Right ventricle myocardium superior (tissue), 1 donor: ENCODE measurements around the gene FBXO31. TPM values are rescaled to one million over a fixed set of nuclear protein-coding genes. Genes with fewer than 3 reads are reported as not detected.
A peak's percentile ranks its signal among the peaks of the same experiment; 100 is the strongest.

Experiments used
- ATAC-seq: fragments of 200-7000 bp; cut with Tn5 transposase; one replicate; pipeline ENCODE4 v1.9.1; 2020; ENCODE audit warnings: mild to moderate bottlenecking; ENCODE audit not compliant: poor library complexity
- DNase-seq: peaks from one replicate; pipeline ENCODE4 v3.0.0-alpha.2; 2020
- intact Hi-C: fragments of 100-400 bp; cut with DNase I; formaldehyde crosslinking; loops from one replicate; pipeline ENCODE4 v1.11.2; 2022
- total RNA-seq: library from RNA; stranded (reverse); fragmentation: NEBNext Ultra II Directional; extraction: Animal tissue kit (Norgen Biotek cat#: 25700); gene quantifications from one replicate; pipeline ENCODE4 v1.2.1, GENCODE V29; 2021
- donor health status: DM: no; HTN: yes; CAD: no; lungs with severe emphysema.

FBXO31 gene
- total RNA-seq, 1 donor from 2014 or later: 78.9 TPM

DNA sequence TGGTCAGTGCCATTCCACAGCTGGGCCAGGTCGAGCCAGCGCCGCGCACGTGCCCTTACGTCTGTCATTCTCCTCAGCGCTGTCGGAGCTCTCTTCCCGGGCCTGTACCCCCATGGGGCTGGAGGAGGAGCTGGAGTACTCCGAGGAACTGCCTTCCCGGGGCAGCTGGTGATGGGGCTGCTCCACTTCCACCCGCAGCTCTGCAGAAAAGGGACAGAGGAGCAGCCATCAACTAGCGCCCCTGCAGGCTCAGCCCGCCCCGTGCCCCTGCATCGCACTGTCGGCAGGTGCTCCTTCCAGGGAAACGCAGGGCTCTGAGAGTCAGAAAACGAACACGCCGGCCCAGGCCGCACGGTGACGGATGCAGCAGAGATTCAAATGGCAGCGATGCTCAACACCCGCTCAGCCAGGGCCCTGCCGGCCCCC lies 29.4 kb upstream of the FBXO31 start:
- ATAC-seq: no peak
- intact Hi-C loops: loop anchor here (5.0 to 10.0 kb wide), 2 partner anchors 142 to 224 kb away; no protein-coding TSS in a partner anchor

DNA sequence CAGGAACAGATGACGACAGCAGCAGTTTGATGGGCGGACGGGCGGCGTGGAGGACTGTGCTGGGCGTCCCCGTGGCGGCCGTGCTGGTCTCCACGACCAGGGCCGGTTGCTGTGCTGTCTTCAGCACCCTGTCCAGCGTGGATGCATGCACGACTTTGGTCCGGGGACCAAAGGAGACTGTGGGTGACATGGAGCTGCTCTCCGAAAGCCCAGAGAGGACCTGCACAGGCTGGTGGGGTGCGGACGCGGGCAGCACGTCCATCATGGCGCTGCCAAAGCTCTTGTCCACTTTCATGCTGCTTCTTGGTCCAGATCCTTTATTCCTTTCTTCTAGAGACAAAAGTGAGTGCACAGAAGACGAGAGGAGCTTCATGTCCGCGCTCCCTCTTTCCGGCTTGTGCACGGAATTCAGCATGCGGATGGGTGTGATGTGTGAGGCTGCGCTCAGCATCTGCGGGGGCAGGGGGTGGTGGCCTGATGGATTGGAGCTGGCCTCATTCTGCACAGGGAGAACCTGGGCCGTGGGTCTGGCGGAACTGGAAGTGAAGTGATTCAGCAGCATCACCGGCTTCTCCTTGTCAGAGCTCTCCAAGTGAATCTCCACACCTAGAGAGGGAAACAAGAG lies 28.9 kb upstream of the FBXO31 start:
- no peak for DNase-seq
- intact Hi-C loops: loop anchor here (5.0 to 10.0 kb wide), 2 partner anchors 142 to 225 kb away; no protein-coding TSS in a partner anchor
- ATAC-seq: no peak

More for the DNA sequence above, 29.4 kb upstream of the FBXO31 start:
- DNase-seq: no peak

- intact Hi-C loops: loop anchor here (5.0 to 10.0 kb wide), 2 partner anchors 143 to 226 kb away; no protein-coding TSS in a partner anchor
- DNase-seq: no peak
- no peak for ATAC-seq
These were observed 28.0 kb upstream of the FBXO31 start for GRCh38 chr16:87411375-87412271.

- DNase-seq (no peak), ATAC-seq (no peak)
- intact Hi-C loops: loop anchor here (5.0 to 10.0 kb wide), 2 partner anchors 144 to 226 kb away; no protein-coding TSS in a partner anchor
These were observed 27.4 kb upstream of the FBXO31 start for GRCh38 chr16:87410968-87411367.

DNA sequence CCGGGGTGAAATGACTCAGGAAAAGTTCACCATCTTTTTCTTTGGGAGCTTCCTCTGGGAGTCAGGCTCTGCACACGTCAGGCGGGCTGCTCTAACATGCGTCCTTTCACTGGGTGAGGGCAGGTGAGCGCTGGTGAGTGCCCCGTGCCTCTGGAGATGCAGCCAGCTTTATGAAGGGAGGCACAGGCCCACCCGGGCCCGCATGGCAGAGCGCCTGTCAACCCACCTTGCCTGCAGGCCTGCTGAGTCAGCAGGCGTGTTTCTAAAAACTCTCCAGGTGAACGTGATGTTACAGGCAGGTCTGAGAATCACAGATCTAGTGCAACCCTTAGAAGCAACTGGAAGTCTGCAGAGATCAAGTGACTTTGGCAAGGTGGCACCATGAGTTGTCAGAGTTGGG lies 27.0 kb upstream of the FBXO31 start:
- intact Hi-C loops: loop anchor here (5.0 to 10.0 kb wide), 2 partner anchors 144 to 227 kb away; no protein-coding TSS in a partner anchor
- ATAC-seq: no peak
- DNase-seq: no peak

DNA sequence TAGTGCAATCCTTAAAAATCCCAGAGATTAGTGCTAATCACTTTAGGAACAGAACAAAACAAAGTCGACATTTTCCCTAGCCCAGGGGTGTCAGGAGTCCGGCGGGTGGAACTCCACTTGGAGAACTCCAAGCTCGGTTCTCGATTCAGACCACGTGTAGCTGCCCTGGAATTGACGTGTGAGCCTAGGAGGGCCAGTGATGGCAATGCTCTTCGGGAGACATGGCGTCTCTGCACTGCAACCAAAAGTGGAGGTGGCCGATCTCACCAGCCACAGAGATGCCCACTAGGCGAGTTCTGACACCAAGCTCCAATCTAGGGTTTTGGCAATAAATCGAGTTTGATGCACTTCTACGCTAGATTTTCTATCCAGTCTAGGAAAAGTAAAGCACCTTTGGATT lies 26.2 kb upstream of the FBXO31 start:
- intact Hi-C loops: loop anchor here (5.0 to 10.0 kb wide), 2 partner anchors 145 to 228 kb away; no protein-coding TSS in a partner anchor
- no peak for DNase-seq

GRCh38 chr16:87409153-87409552 lies 25.6 kb upstream of the FBXO31 start:
- intact Hi-C loops: no loop called here
- no peak for DNase-seq
- ATAC-seq: no peak

More for the DNA sequence above, 26.2 kb upstream of the FBXO31 start:
- no peak for ATAC-seq

GRCh38 chr16:87407511-87408112 lies 24.0 kb upstream of the FBXO31 start:
- ATAC-seq (peak; percentile 38), DNase-seq (peak; percentile 74)
- intact Hi-C loops: no loop called here

- ATAC-seq (no peak), DNase-seq (no peak)
- intact Hi-C loops: no loop called here
These were observed 23.0 kb upstream of the FBXO31 start for GRCh38 chr16:87406495-87407088.

GRCh38 chr16:87404764-87405625 lies 21.4 kb upstream of the FBXO31 start:
- intact Hi-C loops: no loop called here
- ATAC-seq: peak; percentile 18

DNA sequence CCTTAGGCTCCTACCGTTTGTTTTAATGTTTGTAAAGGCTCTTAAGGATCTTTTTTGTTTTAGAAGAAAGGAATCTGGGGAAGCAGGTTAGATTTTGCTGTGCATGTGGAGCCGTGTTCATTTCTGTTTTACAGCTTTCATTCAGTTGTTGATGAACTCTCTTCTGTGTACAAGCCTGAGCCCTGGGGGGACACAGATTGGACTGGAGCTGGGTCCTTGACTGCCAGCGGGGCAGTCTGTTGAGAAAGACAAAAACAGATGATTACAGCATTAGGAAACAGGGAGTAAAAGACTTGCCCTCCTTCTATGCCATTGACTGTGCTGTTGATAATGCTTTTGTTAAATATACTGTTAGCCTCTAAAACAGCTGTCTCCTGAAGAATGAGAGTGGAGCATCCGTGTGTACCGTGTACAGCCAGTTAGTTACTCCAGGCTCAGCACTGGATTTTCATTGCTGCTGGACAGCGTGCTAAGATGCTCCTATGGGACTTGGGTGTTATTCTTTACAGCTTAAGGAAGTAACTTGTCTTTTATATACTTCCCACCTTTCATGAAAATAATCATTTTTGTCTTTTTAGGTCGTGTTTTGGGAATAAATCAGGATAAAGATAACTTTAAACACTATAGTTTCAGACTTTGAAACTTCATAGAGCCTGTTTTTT lies 11.7 kb upstream of the FBXO31 start:
- ATAC-seq (no peak), DNase-seq (no peak)
- intact Hi-C loops: no loop called here

More at GRCh38 chr16:87404764-87405625, 21.4 kb upstream of the FBXO31 start:
- no peak for DNase-seq

DNA sequence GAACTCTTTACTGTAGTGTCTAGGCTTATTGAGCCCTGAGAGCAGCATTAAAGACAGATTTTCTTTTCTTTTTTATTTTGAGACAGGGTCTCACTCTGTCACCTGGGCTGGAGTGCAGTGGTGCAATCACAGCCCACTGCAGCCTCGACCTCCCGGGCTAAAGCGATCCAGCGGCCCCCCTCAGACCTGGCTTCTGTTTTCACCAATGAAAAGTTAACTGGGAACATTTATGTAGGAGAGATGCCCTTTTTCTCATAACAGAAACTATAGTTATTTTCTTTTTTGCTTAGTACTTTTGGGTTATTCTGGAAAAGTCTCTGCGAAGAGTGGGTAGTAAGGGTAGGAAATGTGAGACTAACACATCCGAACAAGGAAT lies 10.1 kb upstream of the FBXO31 start:
- no peak for DNase-seq
- intact Hi-C loops: loop anchor here (5.0 kb wide), 1 partner anchor 76 kb away; the partner anchor contains the start of gene C16orf95

GRCh38 chr16:87392821-87393679 lies 9.5 kb upstream of the FBXO31 start:
- ATAC-seq (no peak), DNase-seq (peak; percentile 62)
- intact Hi-C loops: loop anchor here (5.0 kb wide), 1 partner anchor 76 kb away; the partner anchor contains the start of gene C16orf95

More for the DNA sequence above, 10.1 kb upstream of the FBXO31 start:
- no peak for ATAC-seq

DNA sequence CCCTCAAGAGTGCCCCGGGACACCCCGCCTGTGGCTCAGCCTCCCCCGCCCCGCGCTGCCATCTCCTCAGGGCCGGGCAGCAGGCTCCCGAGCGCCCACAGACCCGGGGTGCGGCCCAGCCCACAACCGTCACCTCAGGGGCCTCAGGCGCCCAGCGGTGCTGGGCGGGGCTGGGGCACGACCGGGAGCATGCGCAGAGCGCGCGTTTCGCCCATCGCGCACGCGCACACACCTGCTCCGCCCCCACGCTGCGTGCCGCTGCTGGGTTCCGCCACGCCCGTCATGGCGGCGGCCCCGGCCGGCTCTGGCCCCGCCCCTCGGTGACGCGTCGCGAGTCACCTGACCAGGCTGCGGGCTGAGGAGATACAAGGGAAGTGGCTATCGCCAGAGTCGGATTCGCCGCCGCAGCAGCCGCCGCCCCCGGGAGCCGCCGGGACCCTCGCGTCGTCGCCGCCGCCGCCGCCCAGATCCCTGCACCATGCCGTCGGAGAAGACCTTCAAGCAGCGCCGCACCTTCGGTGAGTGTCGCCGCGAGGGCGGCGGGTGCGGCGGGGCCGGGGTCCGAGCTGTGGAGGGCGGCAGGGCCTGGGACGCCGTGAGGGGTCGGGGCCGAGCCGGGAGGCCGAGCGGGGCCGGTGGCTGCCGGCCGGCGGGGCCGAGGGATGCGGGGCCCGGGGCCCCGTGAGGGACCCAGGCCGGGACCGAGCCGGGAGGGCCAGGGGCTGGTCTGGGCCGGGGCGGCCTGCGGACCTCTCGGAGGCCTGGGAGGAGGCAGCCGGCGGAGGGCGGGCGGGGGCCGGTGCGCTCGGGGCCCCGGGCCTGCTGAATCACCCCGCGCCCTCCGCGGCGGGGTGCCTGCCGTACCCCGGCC lies 8.6 kb upstream of the FBXO31 start, which contains the start of gene MAP1LC3B:
Gene MAP1LC3B, plus strand, starts transcription at position 387 of the 871 bp plus-strand sequence. Its CDS starts 92 bp downstream, at position 479.
- DNase-seq (peak; percentile 98), ATAC-seq (peak; percentile 94)
- intact Hi-C loops: loop anchor here (5.0 kb wide), 1 partner anchor 75 kb away; the partner anchor contains the start of gene C16orf95
